ENCODE measurements around the gene PSMB11.

The PSMB11 gene

DNA sequence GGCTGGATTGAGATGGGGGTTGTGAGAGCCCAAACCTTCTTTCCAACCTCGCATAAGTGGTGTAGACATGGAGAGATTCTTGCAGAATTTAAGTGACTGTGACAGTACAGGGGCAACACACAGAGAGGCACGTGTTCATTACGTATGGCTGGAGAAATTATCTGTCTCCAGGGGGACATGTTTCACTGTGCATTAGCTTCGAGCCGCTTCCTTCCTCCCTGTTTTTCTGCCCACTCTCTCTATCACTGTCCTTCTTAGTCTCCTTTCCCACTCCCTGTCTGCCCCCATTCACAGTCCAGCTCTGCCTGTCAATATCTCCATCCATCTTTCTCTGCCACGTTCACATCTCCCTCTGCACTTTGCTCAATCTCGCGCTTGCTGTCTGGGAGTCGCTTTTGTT is 20.6 kb upstream of the PSMB11 start:
- TF ChIP-seq CTCF (conservative IDR thresholded peaks at IDR 0.05; ENCODE audit: low read depth), result no peak
- no peak for DNase-seq (ENCODE audit: low spot score)
- ChIA-PET CTCF (no interaction called here), POLR2A (ENCODE audit: low non-redundant PET) (interaction anchor here (0.7 kb wide), 1 partner anchor 46 kb away, joined by 3 read pairs; no protein-coding TSS in a partner anchor)
- no peak overlapping the region for H3K27ac ChIP-seq

GRCh38 chr14:23021889-23022442 is 20.0 kb upstream of the PSMB11 start:
- CTCF ChIA-PET, result interaction anchor here (0.7 kb wide), 1 partner anchor 158 kb away, joined by 3 read pairs; no protein-coding TSS in a partner anchor
- POLR2A ChIA-PET (ENCODE audit: low non-redundant PET), result interaction anchor here (0.7 kb wide), 1 partner anchor 47 kb away, joined by 3 read pairs; no protein-coding TSS in a partner anchor
- DNase-seq (ENCODE audit: low spot score), result no peak
- TF ChIP-seq CTCF (conservative IDR thresholded peaks at IDR 0.05; ENCODE audit: low read depth), result no peak
- no peak overlapping the region for H3K27ac ChIP-seq

DNA sequence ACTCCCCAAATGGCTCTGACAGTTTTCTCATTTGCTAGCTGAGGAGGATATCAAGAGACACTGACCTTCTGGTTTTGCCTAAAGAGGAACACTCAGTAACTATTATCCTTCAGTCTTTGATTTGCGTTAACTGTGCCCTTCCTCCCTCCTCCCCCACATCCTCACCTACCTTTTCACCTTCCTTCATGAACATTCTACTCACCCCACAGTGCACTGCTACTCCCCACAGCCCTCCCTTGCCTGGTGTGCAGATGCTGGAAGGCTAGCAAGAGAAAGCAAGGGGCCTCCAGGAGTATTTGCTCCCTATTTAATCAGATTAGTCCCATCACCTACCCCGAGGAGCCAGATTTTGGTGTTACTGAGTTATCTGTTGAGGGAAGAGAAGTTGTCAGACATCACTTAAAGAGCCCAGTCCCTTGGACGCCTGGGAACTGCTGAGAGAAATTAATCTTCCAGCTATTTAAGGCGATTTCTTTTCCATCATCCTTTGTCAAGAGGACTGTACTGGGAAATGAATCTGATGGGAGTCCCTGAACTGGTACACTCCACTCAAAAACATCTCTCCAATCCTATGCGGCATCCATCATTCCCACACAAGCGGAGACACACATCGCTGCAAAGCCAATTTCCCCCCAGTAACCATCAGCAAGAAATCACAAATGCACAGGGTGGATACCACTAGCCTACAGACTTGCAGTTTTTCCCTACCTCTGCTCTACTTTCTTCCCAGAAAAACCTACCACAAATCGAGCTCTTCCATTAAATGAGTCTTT is 18.8 kb upstream of the PSMB11 start:
- POLR2A ChIA-PET (ENCODE audit: low non-redundant PET), result no interaction called here
- H3K27ac ChIP-seq, result no peak overlapping the region
- CTCF ChIA-PET, result interaction anchor here (0.9 to 1.1 kb wide), 3 partner anchors 33 to 46 kb away, joined by 3 to 8 read pairs (median 3); no protein-coding TSS in a partner anchor
- DNase-seq (ENCODE audit: low spot score), result no peak
- no peak for TF ChIP-seq CTCF (conservative IDR thresholded peaks at IDR 0.05; ENCODE audit: low read depth)

DNA sequence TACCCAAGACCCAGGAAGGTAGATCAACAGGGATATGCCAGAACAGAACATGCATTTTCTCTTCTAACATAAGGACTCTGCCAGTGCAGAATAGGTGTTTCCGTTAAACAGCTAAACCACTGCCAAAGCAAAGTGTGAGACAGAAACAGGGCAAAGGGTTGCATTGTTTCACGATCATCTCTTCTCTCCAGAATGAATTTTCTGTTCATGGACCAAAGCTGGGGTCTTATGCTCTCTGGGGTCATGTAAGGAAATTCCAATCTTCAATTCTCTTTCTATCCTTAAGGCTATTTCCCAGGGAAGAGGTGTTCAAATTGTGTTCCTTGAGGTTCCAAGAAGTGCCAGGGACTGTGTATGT is 18.2 kb upstream of the PSMB11 start:
- no peak overlapping the region for H3K27ac ChIP-seq
- no peak for DNase-seq (ENCODE audit: low spot score)
- TF ChIP-seq CTCF (conservative IDR thresholded peaks at IDR 0.05; ENCODE audit: low read depth), result no peak
- ChIA-PET POLR2A (ENCODE audit: low non-redundant PET) (no interaction called here), CTCF (interaction anchor here (0.9 to 1.1 kb wide), 2 partner anchors 33 to 45 kb away, joined by 3 read pairs; no protein-coding TSS in a partner anchor)

DNA sequence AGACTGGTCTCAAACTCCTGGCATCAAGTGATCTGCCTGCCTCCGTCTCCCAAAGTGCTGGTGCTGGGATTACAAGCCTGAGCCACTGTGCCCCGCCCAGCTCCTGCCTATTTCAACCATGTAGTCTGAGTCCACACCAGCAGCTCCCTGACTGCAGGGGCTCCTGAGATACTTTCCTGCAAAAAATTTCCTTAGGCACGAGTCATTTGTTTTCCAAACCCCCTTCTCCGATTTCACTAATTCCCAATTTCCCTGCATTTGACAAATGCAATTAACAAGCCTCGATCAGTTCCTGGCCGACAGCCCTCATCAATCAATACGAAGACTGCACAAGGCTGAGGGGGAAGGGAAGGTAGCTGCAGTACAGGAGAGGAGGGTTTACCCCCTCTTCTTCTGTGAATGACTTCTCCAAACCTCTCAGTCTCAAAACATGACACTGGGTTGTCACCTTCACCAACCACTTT is 17.4 kb upstream of the PSMB11 start:
- DNase-seq (ENCODE audit: low spot score), result no peak
- no peak for TF ChIP-seq CTCF (conservative IDR thresholded peaks at IDR 0.05; ENCODE audit: low read depth)
- ChIA-PET CTCF (interaction anchor here (0.9 kb wide), 1 partner anchor 32 kb away, joined by 3 read pairs; no protein-coding TSS in a partner anchor), POLR2A (ENCODE audit: low non-redundant PET) (no interaction called here)
- no peak overlapping the region for H3K27ac ChIP-seq

DNA sequence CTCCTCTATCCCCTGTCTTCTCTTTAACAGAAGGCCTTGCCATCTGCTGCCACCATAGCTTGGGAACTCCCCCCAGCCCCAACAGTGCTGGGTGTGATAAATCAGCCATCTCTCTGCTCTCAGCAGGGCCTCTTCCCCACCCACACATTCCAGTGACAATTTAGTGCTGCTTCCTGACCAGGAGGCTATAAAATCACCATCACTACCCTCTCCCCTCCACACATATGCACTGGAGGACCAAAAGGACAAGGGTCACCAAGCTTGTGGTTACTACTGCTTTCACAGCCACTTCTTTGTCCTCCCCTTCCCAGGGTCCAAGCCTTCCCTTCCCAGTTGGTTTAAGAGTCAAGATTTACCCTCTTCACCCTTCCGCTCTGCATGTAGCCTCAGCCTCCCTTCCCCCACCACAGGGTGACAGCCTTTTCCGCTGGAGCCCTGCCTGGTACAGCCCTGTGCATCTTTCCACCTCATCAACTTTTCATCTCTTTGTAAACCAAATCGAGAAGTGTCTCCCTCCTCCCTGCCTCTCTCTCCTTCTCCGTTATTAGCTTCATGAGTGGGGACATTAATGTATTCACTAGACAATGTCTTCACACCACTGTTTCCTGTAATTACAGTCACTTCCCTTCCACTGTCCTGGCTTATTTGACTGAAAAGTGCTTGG is 16.7 kb upstream of the PSMB11 start:
- no peak for DNase-seq (ENCODE audit: low spot score)
- POLR2A ChIA-PET (ENCODE audit: low non-redundant PET), result interaction anchor here (0.7 kb wide), 1 partner anchor 24 kb away, joined by 3 read pairs; no protein-coding TSS in a partner anchor
- H3K27ac ChIP-seq, result peak overlapping the region; percentile 21; the same call in 1 of the 2 replicates
- TF ChIP-seq CTCF (conservative IDR thresholded peaks at IDR 0.05; ENCODE audit: low read depth), result no peak
- CTCF ChIA-PET, result interaction anchor here (0.6 to 0.7 kb wide), 2 partner anchors 67 to 246 kb away, joined by 3 to 4 read pairs; no protein-coding TSS in a partner anchor

Data from RWPE1 (cell line).